Heart left ventricle (tissue), 13 donors: Measurements from ENCODE around the gene CUBN.

Source experiments
- CTCF ChIP-seq, 12 donors: fragments of 200-600 bp; sonication (generic) in 4 of 12; IDR thresholded peaks; one replicate each; pipeline versions ENCODE4 v1.5.0 to v1.8.0; 2018 to 2022; ENCODE audit warnings: antibody characterized with exemption in 12 of 12, mild to moderate bottlenecking in 5 of 12
- POLR2A ChIP-seq, 2 donors: fragments of 450-650 bp; IDR thresholded peaks; one replicate each; pipeline ENCODE4 v1.6.1; 2017; ENCODE audit warnings: antibody characterized with exemption in 2 of 2, mild to moderate bottlenecking in 2 of 2, moderate library complexity in 2 of 2
- donor health status: ischemic (EF 13 %, LVEDD 7.1; RV severe dilation, severe dysfunction).
- donor health status: DM: no; HTN: yes; CAD: no.
- donor health status: DM: no; HTN: no; CAD: no.
- donor health status: ischemic (EF 25% LVEDD 6.9; RV normal size, moderate dysfunction).
- donor health status: ischemic (EF 25% LVEDD 5.7; RV mildly dilated, moderate dysfunction).
- donor health status: ischemic (EF 35%, LVEDD 5.7; RV mildly dilated, moderate dysfunction).
- donor health status: nonischemic (EF 11% LVEDD 7.7; RV severe dilation, severe dysfunction).
- donor health status: DM: yes; HTN: yes; CAD: no.
- donor health status: PGD.
- donor health status: ischemic (EF 29% LVEDD 5.4; RV normal size, mild dysfunction).
- donor health status: nonischemic (EF 23%, LVEDD 6.1; RV moderate dilation, normal function).

GRCh38 chr10:17007418-17007770 is 122.2 kb downstream of the CUBN start:
- no peak for TF ChIP-seq CTCF (IDR thresholded peaks at IDR 0.05)
- no peak for TF ChIP-seq POLR2A (IDR thresholded peaks at IDR 0.05)
